HG03442 (cell line): ENCODE measurements around the gene CYTH4.
"Not testable (repeated sequence)": the region's sequence is repeated elsewhere in the genome, so short reads cannot be mapped to it uniquely, and the experiment has no call there.

ENCODE experiments used
- ATAC-seq: cut with Tn5 transposase; IDR thresholded peaks from one replicate; pipeline ENCODE4 v1.9.1; 2021; ENCODE audit warnings: mild to moderate bottlenecking, moderate library complexity; ENCODE audit not compliant: unreplicated experiment

Gene CYTH4, protein sequence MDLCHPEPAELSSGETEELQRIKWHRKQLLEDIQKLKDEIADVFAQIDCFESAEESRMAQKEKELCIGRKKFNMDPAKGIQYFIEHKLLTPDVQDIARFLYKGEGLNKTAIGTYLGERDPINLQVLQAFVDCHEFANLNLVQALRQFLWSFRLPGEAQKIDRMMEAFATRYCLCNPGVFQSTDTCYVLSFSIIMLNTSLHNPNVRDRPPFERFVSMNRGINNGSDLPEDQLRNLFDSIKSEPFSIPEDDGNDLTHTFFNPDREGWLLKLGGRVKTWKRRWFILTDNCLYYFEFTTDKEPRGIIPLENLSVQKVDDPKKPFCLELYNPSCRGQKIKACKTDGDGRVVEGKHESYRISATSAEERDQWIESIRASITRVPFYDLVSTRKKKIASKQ

DNA sequence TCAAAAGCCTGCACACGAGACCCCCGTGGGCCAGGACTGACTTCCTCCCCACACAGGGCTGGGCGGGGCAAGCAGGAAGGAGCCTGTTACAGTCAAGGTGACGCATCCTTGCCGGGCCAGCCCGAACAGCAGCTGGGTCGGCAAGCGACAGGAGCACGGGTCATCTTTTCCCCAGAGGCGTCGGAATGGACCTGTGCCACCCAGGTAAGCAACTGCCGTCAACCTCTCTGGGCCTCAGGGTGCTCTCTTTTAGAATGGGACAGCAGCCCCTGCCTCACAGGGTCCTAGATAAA lies at the start of gene CYTH4:
Gene CYTH4 (plus strand): TSS at position 124 of the 293 bp plus-strand sequence. CDS start 62 bp downstream, at position 186.
- ATAC-seq: no peak

DNA sequence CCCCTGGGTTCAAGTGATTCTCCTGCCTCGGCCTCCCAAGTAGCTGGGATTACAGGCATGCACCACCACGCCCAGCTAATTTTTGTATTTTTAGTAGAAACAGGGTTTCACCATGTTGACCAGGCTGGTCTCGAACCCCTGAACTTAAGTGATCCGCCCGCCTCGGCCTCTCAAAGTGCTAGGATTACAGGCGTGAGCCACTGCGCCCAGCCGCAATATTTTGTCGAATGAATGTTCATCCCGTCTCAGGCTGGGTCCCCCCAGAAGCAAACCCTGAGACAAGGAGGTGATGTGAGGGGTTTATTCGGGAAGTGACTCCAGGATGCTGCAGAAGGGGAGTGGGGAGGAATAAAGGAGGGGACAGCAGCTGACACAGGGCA lies 48.9 kb upstream of the CYTH4 start:
- not testable (repeated sequence) for ATAC-seq

DNA sequence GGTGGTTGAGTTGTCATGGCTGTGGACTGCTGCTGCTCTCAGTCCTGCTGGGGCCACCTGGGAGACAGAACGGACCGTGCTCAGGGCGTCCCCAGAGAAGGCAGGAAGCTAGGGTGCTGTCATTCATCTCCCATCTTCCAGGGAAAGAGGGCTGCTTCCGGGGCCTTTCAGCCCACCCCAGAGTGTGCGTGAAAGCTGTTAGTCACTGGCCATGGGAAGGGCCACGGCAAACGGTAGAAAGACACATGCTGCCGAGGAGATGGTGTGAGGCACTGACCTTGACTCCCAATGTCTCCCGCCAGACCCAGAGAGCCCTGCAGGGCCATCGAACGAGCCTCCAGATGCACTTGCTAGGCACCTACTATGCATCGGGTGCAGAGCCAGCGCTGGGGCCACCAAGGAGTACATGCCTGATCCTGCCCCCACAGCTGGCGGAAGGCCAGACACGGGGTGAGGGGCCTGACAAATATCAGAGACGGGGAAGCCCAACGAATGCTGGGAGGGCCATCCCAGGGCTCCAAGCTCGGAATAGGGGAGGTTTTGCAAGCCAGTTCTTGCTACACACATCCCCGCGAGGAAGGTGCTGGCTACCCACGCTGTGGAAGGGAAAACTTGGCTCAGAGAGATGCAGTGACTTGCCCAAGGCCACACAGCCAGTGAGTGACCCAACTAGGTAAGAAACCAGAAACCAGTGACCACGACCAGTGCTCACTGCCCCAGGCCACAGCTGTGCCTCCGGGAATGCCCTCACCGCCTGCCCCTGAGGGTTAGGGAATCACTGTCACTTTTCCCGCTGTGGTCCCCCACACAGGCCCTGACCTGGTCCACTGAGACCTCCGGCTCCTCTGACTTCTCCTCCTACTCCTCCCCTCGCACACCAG lies 48.3 kb upstream of the CYTH4 start:
- ATAC-seq: no peak

DNA sequence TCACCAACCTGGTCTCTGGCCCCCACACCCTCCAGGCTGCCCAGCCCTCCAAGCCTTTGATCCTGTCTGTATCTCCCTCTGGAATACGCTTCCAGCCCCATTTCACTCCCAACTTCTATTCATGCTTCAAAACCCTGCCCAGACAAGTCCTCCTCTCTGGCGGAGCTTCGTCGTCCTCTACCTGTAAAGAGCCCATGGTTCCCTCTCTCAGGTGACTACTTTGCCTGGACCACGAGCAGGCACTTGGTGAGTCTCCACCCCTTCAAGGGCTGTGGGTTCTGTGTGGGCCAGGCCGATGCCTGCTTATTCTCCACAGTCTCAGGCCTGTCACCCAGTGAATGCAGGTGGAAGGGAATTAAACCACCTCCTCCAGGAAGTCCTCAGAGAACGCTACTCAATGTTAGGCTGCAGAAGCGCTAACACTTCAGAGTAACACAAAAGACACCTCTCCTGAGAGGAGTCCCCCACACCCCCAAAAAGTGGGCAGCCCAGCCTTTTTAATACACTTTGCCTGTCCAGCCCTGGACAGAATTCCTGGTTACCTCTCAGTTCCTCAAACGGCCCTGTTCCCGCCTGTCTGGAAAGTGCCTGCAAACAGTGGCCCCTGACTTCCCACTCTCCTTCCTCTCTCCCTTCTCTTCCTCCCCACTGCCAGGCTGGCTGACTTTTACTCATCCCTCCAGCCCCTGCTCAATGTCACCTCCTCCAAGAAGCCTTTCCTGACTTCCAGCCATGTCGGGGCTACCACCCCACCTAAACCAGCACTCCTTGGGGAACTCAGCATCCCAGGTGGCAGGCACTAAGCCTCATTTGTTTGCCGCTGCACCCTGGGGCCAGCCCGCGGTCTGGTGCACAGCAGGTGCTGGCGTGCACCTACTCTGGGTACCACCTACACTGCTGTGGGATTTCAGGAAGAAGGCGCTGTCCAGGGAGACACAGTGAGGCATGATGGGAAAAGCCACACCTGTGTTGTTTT lies 47.3 kb upstream of the CYTH4 start:
- ATAC-seq: no peak

DNA sequence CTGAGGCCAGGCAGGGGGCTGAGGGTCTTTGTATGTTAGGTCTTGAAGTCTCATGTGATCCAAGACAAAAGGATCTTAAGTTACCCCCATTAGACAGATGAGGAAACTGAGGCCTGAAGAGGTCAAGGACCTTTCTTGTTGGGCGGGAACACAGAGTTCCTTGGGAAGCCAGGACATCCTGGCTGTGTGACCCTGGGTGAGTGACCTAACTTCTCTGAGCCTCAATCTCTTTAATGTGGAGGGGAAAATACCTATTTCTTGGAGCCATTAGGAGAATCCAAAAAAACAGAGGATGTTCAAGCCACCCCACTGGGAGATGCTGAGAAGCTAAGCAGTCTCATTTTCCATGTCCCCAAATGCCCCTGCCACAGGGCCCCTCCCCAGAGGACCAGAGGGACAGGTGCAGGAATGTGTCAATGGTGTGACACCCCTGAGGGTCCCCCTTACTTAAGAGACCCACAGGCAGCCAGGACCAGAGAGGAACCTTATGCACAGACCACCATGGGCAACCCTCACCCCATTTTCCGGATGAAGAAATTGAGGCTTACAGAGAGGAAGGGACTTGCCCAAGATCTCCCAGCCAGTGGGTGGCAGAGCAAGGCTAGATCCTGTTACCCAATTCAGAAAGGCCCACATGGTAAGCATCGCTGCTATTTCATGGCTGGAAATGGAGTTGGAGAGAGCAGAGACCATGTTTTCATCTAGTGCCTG lies 46.3 kb upstream of the CYTH4 start:
- ATAC-seq: no peak

DNA sequence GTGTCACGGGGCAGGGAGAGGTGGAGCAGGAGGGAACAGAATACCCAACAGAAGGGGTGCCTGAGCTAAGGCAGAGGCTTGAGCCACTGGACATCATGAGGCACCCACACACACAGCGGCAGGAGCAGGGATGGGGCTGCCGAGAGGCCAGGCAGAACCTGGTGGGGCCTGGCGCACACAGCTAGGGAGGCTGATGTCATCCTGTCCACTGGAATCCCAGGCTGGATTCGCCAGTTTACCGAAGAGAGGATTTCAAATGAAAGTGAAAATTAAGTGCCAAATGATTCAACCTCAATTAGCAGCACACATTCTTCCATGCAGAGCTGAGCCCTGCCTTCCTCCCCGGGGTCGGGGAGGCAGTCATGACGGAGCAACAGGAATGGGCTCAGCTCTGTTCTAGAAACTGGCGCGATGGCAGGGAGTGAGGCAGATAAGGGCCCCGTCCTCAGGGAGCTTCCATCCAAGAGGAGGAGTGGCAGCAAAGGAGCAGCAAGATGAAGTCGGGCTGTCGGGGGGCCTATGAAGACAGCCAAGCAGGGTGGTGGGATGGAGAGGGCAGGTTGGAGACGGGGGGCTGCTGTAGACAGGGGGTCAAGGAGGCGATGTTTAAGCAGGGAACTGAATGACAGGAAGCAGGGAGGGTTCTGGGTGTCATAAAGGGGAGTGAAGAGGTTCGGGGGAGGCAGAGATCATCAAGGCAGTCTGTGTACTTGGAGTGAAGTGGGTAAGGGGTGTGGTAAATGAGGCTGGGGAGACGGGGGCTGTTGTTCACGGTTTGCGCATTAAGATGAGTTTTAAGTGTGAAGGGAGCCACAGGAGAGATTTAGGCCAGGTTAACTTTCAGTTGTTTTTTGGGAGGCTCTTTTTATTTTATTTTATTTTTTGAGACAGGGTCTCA lies 44.7 kb upstream of the CYTH4 start:
- ATAC-seq: no peak

DNA sequence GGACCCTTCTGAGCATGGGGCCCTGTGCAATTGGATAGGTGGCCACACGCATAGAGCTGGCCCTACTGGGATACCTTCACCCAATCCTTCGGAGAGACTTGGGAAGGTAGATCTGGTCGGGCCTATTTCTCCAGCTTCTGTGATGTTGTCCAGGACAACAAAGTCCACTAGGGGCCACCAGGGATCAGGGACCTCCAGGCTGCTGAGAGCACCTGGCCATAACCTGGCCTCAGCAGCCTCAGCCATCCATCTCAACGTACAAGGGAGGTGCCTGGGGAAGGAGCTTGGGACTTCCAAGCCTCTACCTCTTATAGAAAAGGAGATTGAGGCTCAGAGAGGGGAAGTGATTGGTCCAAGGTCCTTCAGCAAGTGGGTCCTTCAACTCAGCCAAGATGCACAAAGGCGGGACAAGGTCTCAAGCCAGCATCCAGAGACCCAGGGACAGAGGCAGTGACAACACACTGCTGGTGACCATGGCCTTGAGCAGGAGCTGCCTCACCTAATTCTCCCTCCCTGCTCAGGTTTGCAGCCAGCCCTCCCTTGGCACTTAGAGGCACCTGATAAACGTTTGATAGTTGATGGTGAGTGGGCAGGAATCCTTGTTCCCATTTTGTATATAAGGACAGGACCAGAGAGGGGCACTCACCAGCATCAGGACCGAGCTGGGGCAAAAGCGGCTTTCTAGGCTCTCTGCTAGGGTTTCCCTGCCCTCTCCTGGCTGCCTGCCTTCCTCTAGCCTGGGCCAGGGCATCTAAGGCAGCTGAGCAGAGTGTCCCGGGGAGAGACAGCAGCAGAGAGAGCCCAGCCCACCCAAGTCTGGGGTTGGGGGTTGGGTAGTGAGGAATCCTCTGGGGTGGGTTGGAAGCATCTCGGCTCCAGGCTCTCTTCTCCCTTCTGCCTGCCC lies 42.7 kb upstream of the CYTH4 start:
- no peak for ATAC-seq

DNA sequence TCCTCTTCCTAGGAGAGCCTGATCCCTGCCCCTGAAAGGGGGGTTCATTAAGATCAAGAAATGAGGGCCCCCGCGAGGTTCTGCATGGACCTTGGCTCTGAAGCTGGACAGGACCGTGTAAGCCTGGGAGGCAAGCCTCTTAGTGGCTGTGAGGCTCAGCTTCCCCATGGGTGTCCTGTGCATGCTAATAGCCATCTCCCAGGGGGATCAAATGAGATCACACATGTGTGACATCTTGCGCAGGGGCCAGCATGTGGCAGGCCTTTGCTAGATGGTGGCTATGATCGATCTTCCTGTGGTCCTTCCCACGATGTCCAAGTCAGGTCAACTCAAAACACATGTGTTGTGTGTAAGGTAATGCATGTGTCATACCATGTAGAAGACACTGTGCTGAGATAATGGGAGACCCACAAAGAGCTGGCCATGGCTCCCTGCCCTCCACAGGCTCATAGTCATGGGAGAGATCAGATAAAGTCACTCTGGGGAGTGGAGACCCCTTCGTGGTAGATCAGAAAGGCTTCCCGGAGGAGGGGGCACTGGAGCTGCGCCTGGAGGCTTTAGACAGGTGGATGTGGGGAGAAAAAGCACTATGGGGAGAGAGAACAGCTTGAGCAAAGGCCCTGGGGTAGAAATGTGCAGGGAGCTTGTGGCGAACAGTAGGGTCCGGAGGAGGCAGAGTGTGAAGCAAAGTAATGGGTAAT lies 41.9 kb upstream of the CYTH4 start:
- ATAC-seq: no peak

DNA sequence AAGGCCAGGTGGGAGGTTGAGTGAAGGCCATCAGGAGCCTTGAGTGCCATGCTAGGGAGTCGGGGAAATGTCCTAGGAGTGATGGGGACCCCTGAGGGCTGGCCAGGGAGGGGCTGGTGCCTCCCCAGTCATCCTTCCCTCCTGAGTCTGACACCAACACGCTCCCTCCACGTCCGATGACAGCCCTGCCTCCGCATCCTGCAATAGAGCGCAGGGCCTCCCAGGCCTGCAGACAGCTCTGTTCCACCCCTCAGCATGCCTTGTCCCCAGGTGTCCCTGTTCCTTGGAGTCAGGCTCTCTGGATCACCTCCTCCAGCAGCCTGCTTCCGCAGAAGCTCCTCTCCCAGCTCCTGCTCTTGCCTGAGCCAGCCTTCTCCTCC lies 41.4 kb upstream of the CYTH4 start:
- no peak for ATAC-seq

DNA sequence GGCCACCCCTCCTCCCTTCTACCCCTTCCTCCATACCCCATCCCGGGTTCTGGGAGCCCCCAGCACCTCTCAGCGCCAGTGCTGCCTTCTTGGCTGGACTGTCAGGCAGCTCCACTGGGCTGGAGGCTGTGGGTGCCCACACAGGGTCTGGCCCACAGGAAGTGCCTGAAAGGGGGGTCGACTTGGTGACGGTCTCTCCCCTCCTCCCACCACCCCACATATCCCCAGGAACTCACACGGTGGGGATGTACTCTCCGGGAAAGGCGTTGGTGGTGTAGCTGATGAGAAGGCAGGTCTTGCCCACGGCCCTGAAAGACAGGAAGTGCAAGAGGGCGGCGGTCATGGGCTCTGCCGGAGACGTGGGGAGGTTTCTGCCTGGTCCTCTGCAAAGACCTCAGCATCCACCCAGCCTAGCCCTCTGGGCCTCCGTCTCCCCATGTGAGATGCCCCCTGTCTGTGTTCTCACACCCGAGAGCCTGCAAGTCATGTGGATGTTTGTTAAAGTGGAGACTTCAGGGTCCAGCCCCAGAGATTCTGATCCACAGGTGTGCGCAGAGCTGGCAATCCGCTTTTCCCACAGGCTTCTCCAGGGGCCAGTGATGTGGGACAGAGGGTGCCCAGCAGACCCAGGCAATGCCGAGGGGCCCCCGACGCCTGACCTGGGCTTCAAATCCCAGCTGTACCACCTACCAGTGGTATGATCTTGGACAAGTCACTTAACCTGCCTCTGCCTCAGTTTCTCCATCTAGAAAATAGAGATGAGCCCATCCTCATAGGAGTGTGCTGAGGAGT lies 40.8 kb upstream of the CYTH4 start:
- ATAC-seq: no peak

DNA sequence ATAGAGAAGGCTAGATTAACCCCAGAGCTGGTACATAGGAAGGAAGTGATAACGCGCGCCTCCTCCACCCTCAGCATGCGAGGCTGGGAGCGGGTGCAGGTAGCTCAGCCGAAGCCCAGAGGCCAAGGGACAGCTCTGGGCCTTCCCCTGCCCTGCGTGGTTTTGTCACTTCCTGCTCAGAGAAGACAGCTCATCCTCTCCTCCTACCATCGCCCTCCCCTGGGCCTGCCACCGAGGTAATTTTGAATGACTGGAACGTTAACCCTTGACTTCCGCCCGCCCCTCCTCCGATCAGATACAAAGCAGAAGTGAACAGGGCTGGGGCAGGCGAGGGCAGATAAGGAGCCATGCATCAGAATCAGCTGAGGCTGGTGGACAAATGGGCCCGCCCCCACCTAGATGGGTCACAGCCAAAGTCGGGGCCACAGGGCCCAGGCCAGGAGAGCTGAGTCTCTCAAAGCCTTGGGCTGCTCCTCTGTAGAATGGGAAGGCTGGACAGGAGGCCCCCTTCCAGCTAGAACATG lies 39.9 kb upstream of the CYTH4 start:
- ATAC-seq: peak; percentile 56

DNA sequence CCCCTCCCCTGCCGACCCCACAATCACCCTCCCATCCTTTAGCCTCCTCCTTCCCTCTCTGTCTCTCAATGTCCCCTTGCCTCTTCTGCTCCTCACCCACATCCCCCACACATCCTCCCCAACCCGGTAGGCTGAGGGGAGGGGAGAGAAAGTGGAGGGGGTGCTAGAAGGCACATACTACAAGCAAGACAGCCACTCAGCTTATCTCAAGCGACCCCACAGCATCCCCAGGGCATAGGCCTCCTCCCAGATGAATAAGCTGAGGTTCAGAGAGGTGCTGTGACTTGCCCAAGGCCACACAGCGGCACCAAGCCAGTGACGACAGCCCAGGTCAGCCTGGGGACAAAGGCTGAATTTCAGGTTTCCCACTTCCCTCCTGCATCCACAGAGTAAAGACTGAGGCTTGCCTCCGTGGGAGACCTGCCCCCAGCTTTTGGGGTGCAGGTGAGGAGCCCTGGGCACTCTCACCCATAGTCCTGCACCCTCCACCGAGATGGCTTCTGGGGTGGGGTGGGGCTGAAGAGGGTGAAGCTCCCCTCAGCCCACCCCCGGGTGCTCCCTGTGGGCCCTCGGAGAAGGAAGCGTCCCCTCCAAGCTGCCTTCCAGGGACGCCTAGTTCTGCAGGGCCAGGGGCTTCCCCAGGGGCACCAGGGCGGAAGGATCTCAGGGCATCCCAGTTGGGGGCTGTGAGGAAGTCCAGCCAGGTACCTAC lies 38.8 kb upstream of the CYTH4 start:
- ATAC-seq: no peak

DNA sequence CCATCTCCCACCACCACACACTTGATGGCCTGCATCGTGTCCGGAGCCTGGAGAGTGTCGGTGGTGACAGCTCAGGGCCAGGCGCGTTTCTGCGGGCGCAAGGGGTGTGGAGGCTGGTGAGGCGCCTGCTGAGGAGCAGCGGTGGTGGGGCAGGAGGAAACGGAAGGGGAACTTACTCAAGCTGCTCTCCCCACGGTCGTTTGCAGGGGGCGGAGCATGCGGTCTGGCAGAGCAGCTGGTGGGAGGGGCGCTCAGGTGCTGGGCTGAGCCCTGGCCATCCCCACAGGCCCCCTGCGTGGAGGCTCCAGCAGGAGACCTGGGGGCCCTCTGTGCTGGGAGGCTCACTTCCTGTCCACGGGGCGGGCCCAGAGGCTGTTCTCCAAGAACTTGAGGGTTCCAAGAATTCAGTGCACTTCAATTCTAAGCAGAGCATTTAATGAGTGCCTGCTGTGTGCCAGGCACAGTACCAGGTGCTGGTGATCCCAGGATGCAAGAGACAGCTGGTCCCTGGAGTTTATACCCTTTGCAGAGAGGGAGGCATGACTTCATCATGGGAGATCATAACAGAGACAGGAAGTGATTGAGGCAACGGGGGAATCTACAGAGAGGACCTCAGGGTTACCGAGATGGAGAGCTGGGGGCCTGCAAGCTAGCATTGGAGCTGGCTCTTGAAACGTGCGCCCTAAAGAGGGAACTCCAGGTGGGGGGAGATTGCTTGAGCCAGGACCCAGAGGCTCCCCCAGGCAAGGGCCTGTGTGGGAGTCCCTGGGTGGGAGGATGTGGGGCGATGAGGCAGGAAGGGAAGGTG lies 38.0 kb upstream of the CYTH4 start, which contains the start of gene RAC2:
Gene RAC2 (minus strand): TSS at position 156 of the 808 bp plus-strand sequence. CDS start 121 bp downstream, at position 35.
- ATAC-seq: no peak

DNA sequence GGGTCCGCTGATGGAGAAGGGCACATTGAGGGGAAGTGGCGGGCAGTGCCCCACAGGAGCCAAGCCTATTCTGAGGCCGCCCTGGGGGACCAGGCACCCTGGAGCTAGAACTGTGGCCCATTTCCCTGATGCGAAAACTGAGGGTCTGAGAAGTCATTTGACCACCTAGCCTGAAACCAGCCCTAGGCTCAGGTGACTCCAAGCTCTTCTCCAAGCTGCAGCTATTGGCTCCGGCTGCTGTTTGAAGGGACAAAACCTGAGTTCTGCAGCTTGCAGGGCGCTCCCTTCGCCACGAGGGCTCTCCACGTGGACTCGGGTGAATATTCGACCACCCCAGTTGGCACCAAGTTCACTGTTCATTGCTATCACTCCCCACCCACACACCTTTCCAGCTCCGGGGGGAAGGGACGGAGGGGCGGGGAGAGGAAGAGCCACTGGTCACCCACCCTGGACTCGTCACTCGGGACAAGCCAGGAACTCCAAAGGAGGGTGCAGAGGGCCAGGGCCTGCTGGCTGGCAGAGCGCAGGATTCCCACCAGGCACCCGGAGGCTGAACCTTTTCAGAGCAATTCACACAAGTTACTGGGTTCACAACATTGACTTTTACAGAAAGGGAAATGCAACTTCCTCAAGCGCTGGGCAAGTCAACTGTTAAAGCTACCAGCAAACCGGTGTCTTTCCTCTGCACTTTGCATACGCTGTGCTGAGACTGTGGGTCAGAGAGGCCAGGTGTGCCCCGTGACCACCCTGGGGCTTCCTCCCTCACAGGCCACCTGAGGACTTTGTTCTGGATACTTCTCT lies 37.2 kb upstream of the CYTH4 start:
- ATAC-seq: no peak
